GM23338 (cell line): ENCODE measurements around the gene NTNG1. TPM values are rescaled to one million over a fixed set of nuclear protein-coding genes. Genes with fewer than 3 reads are reported as not detected.

ENCODE experiments used
- ATAC-seq: fragments of 200-7000 bp; cut with Tn5 transposase; 3 replicates; pipeline ENCODE4 v1.9.1; 2020
- DNase-seq: peaks from one replicate; pipeline ENCODE4 v3.0.0-alpha.2; 2015; ENCODE audit warnings: low spot score
- H2AFZ ChIP-seq: fragments of 200-600 bp; sonication (generic); 2 replicates; pipeline ENCODE4 v1.8.0; 2016; ENCODE audit warnings: antibody characterized with exemption, mild to moderate bottlenecking, moderate library complexity
- H3F3A ChIP-seq: fragments of 200-600 bp; sonication (generic); replicated peaks from 2 replicates; pipeline ENCODE4 v1.8.0; 2017; ENCODE audit warnings: antibody characterized with exemption, mixed run types, low read depth
- H3K27ac ChIP-seq: fragments of 200-600 bp; sonication (generic); 2 replicates; pipeline ENCODE4 v1.6.1; 2016; ENCODE audit warnings: low read depth
- H3K27me3 ChIP-seq: fragments of 200-600 bp; sonication (generic); 2 replicates; pipeline ENCODE4 v1.8.0; 2016; ENCODE audit warnings: mild to moderate bottlenecking, mixed run types, moderate library complexity; ENCODE audit not compliant: insufficient read depth
- H3K36me3 ChIP-seq: fragments of 200-600 bp; sonication (generic); 2 replicates; pipeline ENCODE4 v1.8.0; 2016; ENCODE audit warnings: mild to moderate bottlenecking; ENCODE audit not compliant: insufficient read depth
- H3K4me1 ChIP-seq: fragments of 200-600 bp; sonication (generic); 2 replicates; pipeline ENCODE4 v1.8.0; 2016; ENCODE audit warnings: mild to moderate bottlenecking, moderate library complexity; ENCODE audit not compliant: insufficient read depth
- H3K4me2 ChIP-seq: fragments of 200-600 bp; sonication (generic); 2 replicates; pipeline ENCODE4 v1.7.1; 2017; ENCODE audit warnings: mixed run types
- H3K4me3 ChIP-seq: fragments of 200-600 bp; sonication (generic); 2 replicates; pipeline ENCODE4 v1.6.1; 2016; ENCODE audit warnings: mixed run types
- H3K79me2 ChIP-seq: fragments of 200-600 bp; sonication (generic); replicated peaks from 2 replicates; pipeline ENCODE4 v1.8.0; 2017; ENCODE audit warnings: mild to moderate bottlenecking; ENCODE audit not compliant: insufficient read depth
- H3K9me2 ChIP-seq: fragments of 200-600 bp; sonication (generic); 2 replicates; pipeline ENCODE4 v1.8.0; 2017; ENCODE audit not compliant: insufficient read depth
- H4K20me1 ChIP-seq: fragments of 200-600 bp; sonication (generic); replicated peaks from 2 replicates; pipeline ENCODE4 v1.8.0; 2017; ENCODE audit warnings: mild to moderate bottlenecking; ENCODE audit not compliant: insufficient read depth
- H3K27ac Mint-ChIP-seq: 2 replicates; pipeline ENCODE4 v1.8.0; 2020; ENCODE audit warnings: inconsistent platforms, mild to moderate bottlenecking, moderate library complexity, mixed read lengths
- H3K27me3 Mint-ChIP-seq: 3 replicates; pipeline ENCODE4 v1.8.0; 2022; ENCODE audit warnings: low read depth, mild to moderate bottlenecking, moderate library complexity, mixed read lengths, inconsistent platforms; ENCODE audit not compliant: insufficient read depth, poor library complexity
- H3K36me3 Mint-ChIP-seq: 3 replicates; pipeline ENCODE4 v1.8.0; 2021; ENCODE audit warnings: low read depth, mild to moderate bottlenecking, inconsistent platforms, moderate library complexity, mixed read lengths
- H3K4me1 Mint-ChIP-seq: 3 replicates; pipeline ENCODE4 v1.8.0; 2020; ENCODE audit warnings: mild to moderate bottlenecking, inconsistent platforms, mixed read lengths
- H3K4me3 Mint-ChIP-seq: 3 replicates; pipeline ENCODE4 v1.8.0; 2021; ENCODE audit warnings: moderate library complexity, mild to moderate bottlenecking, inconsistent platforms, mixed read lengths
- H3K9me3 Mint-ChIP-seq: 3 replicates; pipeline ENCODE4 v1.8.0; 2020; ENCODE audit warnings: moderate library complexity, mild to moderate bottlenecking, inconsistent platforms, mixed read lengths
- CREB1 ChIP-seq: fragments of 250-450 bp; sonication (Bioruptor Pico); IDR thresholded peaks from 2 replicates; pipeline ENCODE4 v1.5.0; 2020; ENCODE audit warnings: low read depth, mild to moderate bottlenecking, moderate library complexity
- CTCF ChIP-seq, 2 experiments: fragments of 200-600 bp in 1 of 2; sonication (generic) in 1 of 2; conservative IDR thresholded peaks; 2 replicates each; pipeline versions ENCODE4 v1.5.1 to v1.6.1; 2016 to 2017; ENCODE audit warnings: antibody characterized with exemption in 2 of 2, low read depth in 2 of 2, mild to moderate bottlenecking in 2 of 2, moderate library complexity in 1 of 2
- EZH2 ChIP-seq: fragments of 200-600 bp; sonication (generic); IDR thresholded peaks from one replicate; pipeline ENCODE4 v1.8.0; 2017; ENCODE audit warnings: antibody characterized with exemption, mild to moderate bottlenecking, low read depth; ENCODE audit not compliant: unreplicated experiment
- EZH2phosphoT487 ChIP-seq: fragments of 200-600 bp; sonication (generic); IDR thresholded peaks from one replicate; pipeline ENCODE4 v1.8.1; 2018; ENCODE audit warnings: antibody characterized with exemption; ENCODE audit not compliant: unreplicated experiment
- JUNB ChIP-seq: IDR thresholded peaks from one replicate; pipeline ENCODE4 v1.6.1; 2016; ENCODE audit warnings: antibody characterized with exemption; ENCODE audit not compliant: unreplicated experiment
- NANOG ChIP-seq: IDR thresholded peaks from 2 replicates; pipeline ENCODE4 v1.6.1; 2016; ENCODE audit warnings: antibody characterized with exemption, borderline replicate concordance
- POLR2AphosphoS5 ChIP-seq: IDR thresholded peaks from 2 replicates; pipeline ENCODE4 v1.6.1; 2016; ENCODE audit warnings: antibody characterized with exemption, low read depth
- STAT1 ChIP-seq: IDR thresholded peaks from one replicate; pipeline ENCODE4 v1.6.1; 2016; ENCODE audit warnings: antibody characterized with exemption; ENCODE audit not compliant: unreplicated experiment
- ZNF331 ChIP-seq: fragments of 250-450 bp; sonication (Bioruptor Pico); IDR thresholded peaks from 2 replicates; pipeline ENCODE4 v1.5.0; 2020; ENCODE audit warnings: low read depth, mild to moderate bottlenecking, moderate library complexity
- ZNF462 ChIP-seq: fragments of 250-450 bp; sonication (Bioruptor Pico); IDR thresholded peaks from 2 replicates; pipeline ENCODE4 v1.5.0; 2020; ENCODE audit warnings: mild to moderate bottlenecking, moderate library complexity
- polyA plus RNA-seq: library from polyadenylated mRNA; unstranded; fragments of >200 nt; fragmentation: Nextera tagmentation; extraction: Ambion mirVana; gene quantifications from 2 replicates; pipeline ENCODE4 v1.2.1, GENCODE V29; 2016
- total RNA-seq: library from RNA; depleted of rRNA; stranded (reverse); fragments of >200 nt; shearing (Covaris generic); gene quantifications from 2 replicates; pipeline ENCODE4 v1.2.3, GENCODE V29; 2014

NTNG1 gene
- total and polyA plus RNA-seq, 2 experiments from 2014 or later, result 7.2 to 10.3 TPM

GRCh38 chr1:107255469-107255868, 114.6 kb downstream of the NTNG1 start (continued):
- TF ChIP-seq STAT1 (no peak), POLR2AphosphoS5 (no peak), CTCF (conservative IDR thresholded peaks at IDR 0.05; ENCODE audit: low read depth in 2 of 2) (no peak), NANOG (no peak), EZH2 (no peak)

GRCh38 chr1:107262467-107263286, 121.8 kb downstream of the NTNG1 start:
- Mint-ChIP-seq H3K36me3 (no peaks in the 10 kb centered on the region), H3K4me1 (peaks cover 7% of the 10 kb centered on the region; the same call in 2 of the 3 replicates), H3K9me3 (no peaks in the 10 kb centered on the region), H3K27me3 (peaks cover 2% of the 10 kb centered on the region), H3K27ac (no peak overlapping the region), H3K4me3 (no peak overlapping the region)
- peaks cover 4% of the 10 kb centered on the region; the same call in 1 of the 2 replicates for H3K9me2 ChIP-seq
- no peaks in the 10 kb centered on the region for H3K36me3 ChIP-seq
- ATAC-seq (no peak), DNase-seq (no peak)
- H3K27me3 ChIP-seq, result no peaks in the 10 kb centered on the region
- no peak overlapping the region for H3K27ac ChIP-seq
- H4K20me1 ChIP-seq, result no peaks in the 10 kb centered on the region
- H3K4me3 ChIP-seq, result no peak overlapping the region
- no peaks in the 10 kb centered on the region for H3F3A ChIP-seq
- H3K79me2 ChIP-seq, result no peaks in the 10 kb centered on the region
- H2AFZ ChIP-seq, result no peak overlapping the region
- no peak for TF ChIP-seq CREB1
- no peak for TF ChIP-seq POLR2AphosphoS5
- TF ChIP-seq ZNF331 (CRISPR knock-in tag), result no peak
- H3K4me1 ChIP-seq, result peaks cover 14% of the 10 kb centered on the region; the same call in 1 of the 2 replicates
- no peak overlapping the region for H3K4me2 ChIP-seq

GRCh38 chr1:107263291-107263915, 122.6 kb downstream of the NTNG1 start:
- H4K20me1 ChIP-seq, result no peaks in the 10 kb centered on the region
- peaks cover 6% of the 10 kb centered on the region; the same call in 2 of the 3 replicates for H3K4me1 Mint-ChIP-seq
- no peak overlapping the region for H3K4me3 ChIP-seq
- no peaks in the 10 kb centered on the region for H3K36me3 Mint-ChIP-seq
- H3K9me3 Mint-ChIP-seq, result no peaks in the 10 kb centered on the region
- peaks cover 13% of the 10 kb centered on the region; the same call in 1 of the 2 replicates for H3K4me1 ChIP-seq
- no peak for DNase-seq
- no peak overlapping the region for H2AFZ ChIP-seq
- H3K79me2 ChIP-seq, result no peaks in the 10 kb centered on the region
- H3K4me2 ChIP-seq, result no peak overlapping the region
- H3K27me3 ChIP-seq, result no peaks in the 10 kb centered on the region
- ATAC-seq, result no peak
- H3K9me2 ChIP-seq, result peaks cover 9% of the 10 kb centered on the region
- no peak overlapping the region for H3K27ac Mint-ChIP-seq
- H3K27me3 Mint-ChIP-seq, result peaks cover 2% of the 10 kb centered on the region
- H3K27ac ChIP-seq, result no peak overlapping the region
- no peak overlapping the region for H3K4me3 Mint-ChIP-seq
- no peaks in the 10 kb centered on the region for H3K36me3 ChIP-seq
- H3F3A ChIP-seq, result no peaks in the 10 kb centered on the region
- no peak for TF ChIP-seq JUNB
- no peak for TF ChIP-seq NANOG
- TF ChIP-seq EZH2phosphoT487, result no peak
- TF ChIP-seq CREB1, result no peak
- TF ChIP-seq POLR2AphosphoS5, result no peak
- no peak for TF ChIP-seq ZNF462 (CRISPR knock-in tag)
